A673 (cell line): ENCODE measurements around the gene GRK6.

Source experiments
- CTCF ChIP-seq: fragments of 300-800, 200-600 bp; sonication (generic); conservative IDR thresholded peaks from 2 replicates; pipeline ENCODE4 v1.5.1; 2017; ENCODE audit warnings: low read depth, mild to moderate bottlenecking, antibody characterized with exemption, low read length, moderate library complexity, mixed read lengths
- EZH2 ChIP-seq: fragments of 200-600 bp; sonication (generic); IDR thresholded peaks from 2 replicates; pipeline ENCODE4 v1.6.1; 2017; ENCODE audit warnings: borderline replicate concordance, low read depth, mild to moderate bottlenecking, mixed read lengths, antibody characterized with exemption, low read length; ENCODE audit not compliant: poor library complexity, severe bottlenecking

- no peak for TF ChIP-seq CTCF
- TF ChIP-seq EZH2, result no peak
These were observed 6.6 kb downstream of the GRK6 start for GRCh38 chr5:177432839-177433657.
